GM12878 (cell line): ENCODE measurements around the gene CDON. TPM values are rescaled to one million over a fixed set of nuclear protein-coding genes. Genes with fewer than 3 reads are reported as not detected.

Experiments used
- ATAC-seq: fragments of 200-7000 bp; cut with Tn5 transposase; 3 replicates; pipeline ENCODE4 v1.9.1; 2020; ENCODE audit warnings: mild to moderate bottlenecking, moderate library complexity
- BruUV-seq: library from RNA; stranded (reverse); fragments of 400-500 nt; replicated peaks from 2 replicates; lab custom pipeline; 2021; lab: Mats Ljungman, UMichigan
- CTCF ChIA-PET: fragments of 300-600 bp; sonication (Branson Sonifier 250); formaldehyde crosslinking; extraction: SDS; loops from one replicate; lab custom pipeline; 2021; ENCODE audit warnings: inconsistent platforms; lab: Yijun Ruan, JAX
- POLR2A ChIA-PET: fragments of 350-600 bp; formaldehyde crosslinking; extraction: SDS; loops from one replicate; lab custom pipeline; 2021; ENCODE audit warnings: inconsistent platforms; lab: Charles Lee
- RAD21 ChIA-PET: fragments of 300-600 bp; sonication (Branson Sonifier 250); formaldehyde crosslinking; loops from one replicate; lab custom pipeline; 2023; ENCODE audit warnings: antibody characterized with exemption; ENCODE audit not compliant: unreplicated experiment; lab: Charles Lee
- SMC1A ChIA-PET: fragments of 300-600 bp; sonication (Branson Sonifier 250); formaldehyde crosslinking; loops from one replicate; lab custom pipeline; 2023; ENCODE audit not compliant: unreplicated experiment, uncharacterized antibody; lab: Charles Lee
- DNase-seq: peaks from one replicate; pipeline ENCODE4 v3.0.0-alpha.2; 2011; ENCODE audit warnings: low read depth, low spot score
- FAIRE-seq: peaks from 3 replicates; lab custom pipeline; 2011; peaks lifted over from hg19 to GRCh38; lab: Jason Lieb, UNC
- H2AFZ ChIP-seq: 2 replicates; pipeline ENCODE4 v1.6.0; 2011; ENCODE audit warnings: low read depth, low read length, control low read depth; ENCODE audit not compliant: control insufficient read depth
- H3K27ac ChIP-seq: 2 replicates; pipeline ENCODE4 v1.5.1; 2011; ENCODE audit warnings: control low read depth; ENCODE audit not compliant: control insufficient read depth, insufficient read depth
- H3K27me3 ChIP-seq, 2 experiments: replicated peaks in 1 of 2; 2 replicates each; pipeline versions ENCODE4 v1.6.0 to v1.6.1; 2011; ENCODE audit warnings: low read length in 1 of 2; ENCODE audit not compliant: control insufficient read depth in 2 of 2, insufficient read depth in 2 of 2
- H3K36me3 ChIP-seq, 2 experiments: 2 replicates each; pipeline ENCODE4 v1.5.1; 2011; ENCODE audit warnings: low read length in 1 of 2; ENCODE audit not compliant: control insufficient read depth in 2 of 2, insufficient read depth in 2 of 2
- H3K4me1 ChIP-seq: 2 replicates; pipeline ENCODE4 v1.6.1; 2011; ENCODE audit warnings: mild to moderate bottlenecking, low read length, moderate library complexity, mixed read lengths; ENCODE audit not compliant: control insufficient read depth, insufficient read depth
- H3K4me2 ChIP-seq: 2 replicates; pipeline ENCODE4 v1.6.0; 2011; ENCODE audit warnings: control low read depth; ENCODE audit not compliant: control insufficient read depth, insufficient read depth
- H3K4me3 ChIP-seq: fragments of 200-600 bp; sonication (generic); 2 replicates; pipeline ENCODE4 v1.5.1; 2016
- H3K79me2 ChIP-seq: 2 replicates; pipeline ENCODE4 v1.6.0; 2011; ENCODE audit warnings: low read length; ENCODE audit not compliant: control insufficient read depth, insufficient read depth
- H3K9ac ChIP-seq: 2 replicates; pipeline ENCODE4 v1.8.0; 2011; ENCODE audit warnings: low read length, control low read depth, mixed read lengths; ENCODE audit not compliant: control insufficient read depth, insufficient read depth
- H3K9me3 ChIP-seq: replicated peaks from 3 replicates; pipeline ENCODE4 v1.5.1; 2011; ENCODE audit warnings: mild to moderate bottlenecking, low read length; ENCODE audit not compliant: control insufficient read depth, insufficient read depth
- H4K20me1 ChIP-seq: 2 replicates; pipeline ENCODE4 v1.6.0; 2011; ENCODE audit not compliant: control insufficient read depth, insufficient read depth
- BCL3 ChIP-seq: IDR thresholded peaks from 2 replicates; pipeline ENCODE4 v1.6.1; 2011; ENCODE audit warnings: borderline replicate concordance, low read depth, mild to moderate bottlenecking, moderate library complexity, low read length; ENCODE audit not compliant: insufficient read depth, poor library complexity, severe bottlenecking
- CBX5 ChIP-seq: sonication (generic); IDR thresholded peaks from 2 replicates; pipeline ENCODE4 v1.6.1; 2016; ENCODE audit warnings: low read depth, moderate library complexity, mild to moderate bottlenecking, inconsistent platforms
- CHD4 ChIP-seq: fragments of 200-600 bp; sonication (generic); IDR thresholded peaks from 2 replicates; pipeline ENCODE4 v1.6.1; 2016; ENCODE audit warnings: mild to moderate bottlenecking
- EGR1 ChIP-seq, 2 experiments: IDR thresholded peaks; 1 replicate in 1 of 2; 2 replicates in 1 of 2; pipeline ENCODE4 v1.6.1; 2011 to 2012; ENCODE audit warnings: low read depth in 2 of 2, low read length in 2 of 2, borderline replicate concordance in 1 of 2, mild to moderate bottlenecking in 1 of 2, moderate library complexity in 1 of 2
- GABPA ChIP-seq: IDR thresholded peaks from 2 replicates; pipeline ENCODE4 v1.6.1; 2014; ENCODE audit warnings: antibody characterized with exemption, low read depth, mild to moderate bottlenecking, inconsistent platforms
- JUND ChIP-seq: IDR thresholded peaks from 2 replicates; pipeline ENCODE4 v1.6.1; 2012; ENCODE audit warnings: low read depth, mild to moderate bottlenecking, low read length, improper control_type of control experiment, moderate library complexity
- LARP7 ChIP-seq: fragments of 450-650 bp; IDR thresholded peaks from 2 replicates; pipeline ENCODE4 v1.6.1; 2017; ENCODE audit warnings: mild to moderate bottlenecking
- NFYB ChIP-seq: IDR thresholded peaks from 2 replicates; pipeline ENCODE4 v1.6.1; 2011; ENCODE audit warnings: low read depth, mild to moderate bottlenecking, low read length, improper control_type of control experiment, moderate library complexity; ENCODE audit not compliant: insufficient read depth
- PKNOX1 ChIP-seq: fragments of 450-650 bp; IDR thresholded peaks from 2 replicates; pipeline ENCODE4 v1.6.1; 2016; ENCODE audit warnings: mild to moderate bottlenecking
- RELA ChIP-seq: fragments of 450-650 bp; IDR thresholded peaks from 2 replicates; pipeline ENCODE4 v1.8.0; 2014; ENCODE audit warnings: borderline replicate concordance; ENCODE audit not compliant: partially characterized antibody
- SKIL ChIP-seq: fragments of 450-650 bp; IDR thresholded peaks from 2 replicates; pipeline ENCODE4 v1.6.1; 2017; ENCODE audit warnings: mild to moderate bottlenecking, low read depth, inconsistent platforms; ENCODE audit not compliant: poor library complexity, severe bottlenecking
- SMAD5 ChIP-seq: IDR thresholded peaks from 2 replicates; pipeline ENCODE4 v1.6.1; 2016; ENCODE audit warnings: antibody characterized with exemption, low read depth
- TARDBP ChIP-seq: IDR thresholded peaks from 2 replicates; pipeline ENCODE4 v1.6.1; 2016; ENCODE audit warnings: borderline replicate concordance
- YY1 ChIP-seq: IDR thresholded peaks from 2 replicates; pipeline ENCODE4 v1.6.1; 2011; ENCODE audit warnings: low read depth, mild to moderate bottlenecking, low read length
- ZNF207 ChIP-seq: fragments of 450-650 bp; IDR thresholded peaks from 2 replicates; pipeline ENCODE4 v1.6.1; 2014; ENCODE audit warnings: antibody characterized with exemption, mild to moderate bottlenecking, borderline replicate concordance
- WGBS: methylation state at CpG from one replicate; pipeline ENCODE4 v1.1.6; 2016; ENCODE audit warnings: low lambda C conversion rate; ENCODE audit not compliant: insufficient replicate concordance, insufficient coverage; ENCODE audit errors: missing lambda C conversion rate; 5-methylcytosine and 5-hydroxymethylcytosine counted together
- in situ Hi-C: fragments of 300-500 bp; cut with MboI; formaldehyde crosslinking; loops from 9 replicates; pipeline ENCODE4 v1.14.3; 2018; ENCODE audit warnings: mixed read lengths
- intact Hi-C: fragments of 100-400 bp; cut with micrococcal nuclease; formaldehyde crosslinking; loops from one replicate; pipeline ENCODE4 v1.14.2; 2022; ENCODE audit not compliant: unreplicated experiment
- polyA plus RNA-seq, 11 experiments: library from polyadenylated mRNA; depleted of rRNA in 4 of 11; unstranded in 6 of 11; stranded (reverse) in 5 of 11; fragments of >200 nt; fragmentation: Nextera tagmentation in 4 of 11; fragmentation: Illumina TruSeq in 1 of 11; extraction: Ambion mirVana in 4 of 11; extraction: Trizol in 1 of 11; gene quantifications; 1 replicate in 1 of 11; 2 replicates in 10 of 11; pipeline versions ENCODE4 v1.2.1 to v1.2.3, GENCODE V29; 2011 to 2016; ENCODE audit warnings: inconsistent platforms in 2 of 11, missing spikeins in 2 of 11, low read depth in 1 of 11
- total RNA-seq, 4 experiments: library from RNA; depleted of rRNA in 3 of 4; stranded (reverse); fragments of >200 nt in 3 of 4; fragmentation: Illumina TruSeq in 1 of 4; extraction: Trizol in 1 of 4; gene quantifications; 2 replicates each; pipeline versions ENCODE4 v1.2.1 to v1.2.3, GENCODE V29; 2013 to 2021

CDON gene
- total and polyA plus RNA-seq, 10 of the 15 experiments (the other 5 are each of a cell fraction or from before 2014, with no cell fraction given): 0.07 to 4.2 (median 0.36) TPM

GRCh38 chr11:125942771-125943428 lies 119.8 kb downstream of the CDON start:
- in situ Hi-C loops: no loop called here

More at GRCh38 chr11:125942771-125943428, 119.8 kb downstream of the CDON start:
- BruUV-seq: no TSS peak
- intact Hi-C loops: loop anchor here (1.0 kb wide), 1 partner anchor 251 kb away; no protein-coding TSS in a partner anchor
- no peaks in the 10 kb centered on the region for H3K79me2 ChIP-seq
- H3K27me3 ChIP-seq: no peaks in the 10 kb centered on the region; a peak in 1 of 4 replicates
- H3K9me3 ChIP-seq: no peaks in the 10 kb centered on the region
- ChIA-PET SMC1A (interaction anchor here (0.5 to 6.2 kb wide), 17 partner anchors 11 to 303 kb away, joined by 3 to 45 read pairs (median 3); partner anchors contain the start of gene CDON), POLR2A (interaction anchor here (1.2 kb wide), 1 partner anchor 198 kb away, joined by 4 read pairs; no protein-coding TSS in a partner anchor), CTCF (interaction anchor here (0.5 to 12.1 kb wide), 25 partner anchors 8 to 426 kb away, joined by 3 to 220 read pairs (median 5); partner anchors contain the start of genes FAM118B and RPUSD4), RAD21 (interaction anchor here (0.8 to 2.9 kb wide), 12 partner anchors 39 to 326 kb away, joined by 3 to 11 read pairs (median 4); partner anchors contain the start of gene SRPRA)
- WGBS: 25% methylated on average over 12 of the region's 12 CpGs
- TF ChIP-seq TARDBP: no peak
- no peak for TF ChIP-seq ZNF207
- TF ChIP-seq SMAD5: no peak
- TF ChIP-seq PKNOX1: no peak
- no peak for TF ChIP-seq LARP7
- no peak for TF ChIP-seq SKIL
- no peak for TF ChIP-seq GABPA
- no peak for TF ChIP-seq EGR1 (IDR thresholded peaks at IDR 0.05; ENCODE audit: borderline replicate concordance in 1 of 2, low read depth in 2 of 2, low read length in 2 of 2)
- no peak for TF ChIP-seq JUND
- TF ChIP-seq BCL3: no peak
- no peak for TF ChIP-seq YY1
- TF ChIP-seq CHD4: no peak
- no peak for TF ChIP-seq RELA
- no peak for TF ChIP-seq CBX5
- no peak for TF ChIP-seq NFYB
- H3K27ac ChIP-seq: no peak overlapping the region
- H2AFZ ChIP-seq: no peak overlapping the region
- no peak for ATAC-seq
- H3K36me3 ChIP-seq: no peaks in the 10 kb centered on the region
- no peak overlapping the region for H3K4me3 ChIP-seq
- DNase-seq: no peak
- no peak for FAIRE-seq
- H3K4me2 ChIP-seq: no peak overlapping the region
- H4K20me1 ChIP-seq: no peaks in the 10 kb centered on the region
- H3K4me1 ChIP-seq: no peaks in the 10 kb centered on the region
- no peak overlapping the region for H3K9ac ChIP-seq
